ENCODE data around the gene RIOX2.
"Not testable (repeated sequence)": the region's sequence is repeated elsewhere in the genome, so short reads cannot be mapped to it uniquely, and the experiment has no call there.

Gene RIOX2

GRCh38 chr3:97952280-97952679 is 20.0 kb downstream of the RIOX2 start:
- no peak for DNase-seq

- DNase-seq: no peak
Observed at GRCh38 chr3:97950360-97950759, 21.9 kb downstream of the RIOX2 start.

- DNase-seq: no peak
Observed at GRCh38 chr3:97949743-97950142, 22.5 kb downstream of the RIOX2 start.

- no peak for DNase-seq
Observed at GRCh38 chr3:97949110-97949485, 23.1 kb downstream of the RIOX2 start.

GRCh38 chr3:97948351-97949109 is 23.7 kb downstream of the RIOX2 start:
- no peak for DNase-seq

GRCh38 chr3:97942801-97943546 is 29.3 kb downstream of the RIOX2 start:
- DNase-seq: no peak

- DNase-seq: no peak
Observed at GRCh38 chr3:97940034-97940433, 32.2 kb downstream of the RIOX2 start.

GRCh38 chr3:97939401-97939800 is 32.8 kb downstream of the RIOX2 start:
- DNase-seq: no peak

- no peak for DNase-seq
Observed at GRCh38 chr3:97938444-97938843, 33.8 kb downstream of the RIOX2 start.

GRCh38 chr3:97937205-97937604 is 35.0 kb downstream of the RIOX2 start:
- DNase-seq: no peak

- DNase-seq: no peak
Observed at GRCh38 chr3:97935842-97936241, 36.4 kb downstream of the RIOX2 start.

GRCh38 chr3:97934980-97935695 is 37.1 kb downstream of the RIOX2 start:
- no peak for DNase-seq

GRCh38 chr3:97932387-97932801 is 39.8 kb downstream of the RIOX2 start:
- no peak for DNase-seq

- no peak for DNase-seq
Observed at GRCh38 chr3:97931218-97931617, 41.0 kb downstream of the RIOX2 start.

GRCh38 chr3:97930018-97930417 is 42.2 kb downstream of the RIOX2 start:
- no peak for DNase-seq

- DNase-seq: no peak
Observed at GRCh38 chr3:97928986-97929385, 43.2 kb downstream of the RIOX2 start.

GRCh38 chr3:97927704-97928103 is 44.5 kb downstream of the RIOX2 start:
- DNase-seq: no peak

- DNase-seq: no peak
Observed at GRCh38 chr3:97917813-97918536, 54.3 kb downstream of the RIOX2 start.

- no peak for DNase-seq
Observed at GRCh38 chr3:97916576-97916975, 55.7 kb downstream of the RIOX2 start.

- no peak for DNase-seq
Observed at GRCh38 chr3:97914388-97914787, 57.8 kb downstream of the RIOX2 start.

- DNase-seq: no peak
Observed at GRCh38 chr3:97911459-97911858, 60.8 kb downstream of the RIOX2 start.

- DNase-seq: no peak
Observed at GRCh38 chr3:97910931-97911351, 61.3 kb downstream of the RIOX2 start.

- not testable (repeated sequence) for DNase-seq
Observed at GRCh38 chr3:97910236-97910831, 61.9 kb downstream of the RIOX2 start.
